Airway epithelial cell (primary cell): ENCODE data around the gene CCK. TPM values are rescaled to one million over a fixed set of nuclear protein-coding genes. Genes with fewer than 3 reads are reported as not detected.

ENCODE experiments used
- total RNA-seq: library from RNA; depleted of rRNA; stranded (reverse); fragments of >200 nt; gene quantifications from 2 replicates; pipeline ENCODE4 v1.2.3, GENCODE V29; 2015

CCK gene
- 0.70 and 1.5 TPM in 2 replicates for total RNA-seq

GRCh38 chr3:42266085-42266484 lies at the start of gene CCK:
Gene CCK (minus strand): TSS chr3:42266185. CDS start chr3:42263630, 2,555 bp downstream.

Other genes with a start within 250 kb of the CCK start
- gene TRAK1, start 174.8 kb downstream of the CCK start, total RNA-seq, result 24.5 and 41.7 TPM in 2 replicates
- not detected in 2 replicates for gene LYZL4, start 144.4 kb upstream of the CCK start, total RNA-seq
- 6.6 and 9.1 TPM in 2 replicates for gene VIPR1, start 236.5 kb upstream of the CCK start, total RNA-seq